Measurements from ENCODE around the gene JARID2.

Gene JARID2

GRCh38 chr6:15368186-15368585 lies 122.3 kb downstream of the JARID2 start:
- DNase-seq (ENCODE audit: insufficient read length, low spot score) (no peak), FAIRE-seq (no peak)

DNA sequence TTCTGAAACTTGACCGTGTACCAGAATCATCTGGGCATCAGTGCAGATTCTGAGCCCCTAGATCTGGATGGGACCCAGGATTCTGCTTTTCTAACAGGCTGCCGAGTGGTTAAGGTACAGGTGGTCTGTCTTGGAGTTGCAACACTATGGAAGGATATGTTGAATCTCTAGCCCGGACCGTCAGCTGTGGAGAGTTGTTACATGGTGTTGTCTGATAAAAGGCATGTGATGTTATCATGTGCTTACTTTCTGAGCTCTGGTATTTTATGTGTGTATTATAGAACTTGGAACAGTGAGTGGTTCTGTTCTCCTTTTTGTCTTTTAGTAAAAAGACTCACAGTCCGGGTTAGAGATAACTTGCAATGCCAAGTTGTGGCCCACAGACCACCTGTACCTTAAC lies 123.0 kb downstream of the JARID2 start:
- no peak for FAIRE-seq
- no peak for DNase-seq (ENCODE audit: insufficient read length, low spot score)

DNA sequence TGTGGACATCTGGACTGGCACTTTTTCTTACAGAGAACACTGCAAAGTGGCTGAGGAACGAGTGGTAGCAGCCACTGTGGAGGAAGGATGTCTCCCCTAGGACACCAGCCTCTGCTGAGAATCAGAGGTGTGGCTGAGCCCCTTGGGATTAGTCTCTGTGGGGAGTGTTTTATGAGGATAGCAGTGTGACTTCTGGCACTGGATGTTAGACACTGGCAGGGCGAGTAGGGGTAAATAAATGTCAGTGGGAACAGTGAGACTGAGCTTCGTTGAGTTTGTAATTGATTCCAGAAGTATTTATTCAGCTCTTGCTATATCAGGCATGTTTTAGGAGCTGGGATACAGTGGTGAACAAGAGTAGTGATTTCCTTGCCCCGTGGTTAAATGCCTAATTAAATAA lies 124.0 kb downstream of the JARID2 start:
- FAIRE-seq (no peak), DNase-seq (ENCODE audit: insufficient read length, low spot score) (no peak)

- FAIRE-seq (no peak), DNase-seq (ENCODE audit: insufficient read length, low spot score) (no peak)
These were observed 125.1 kb downstream of the JARID2 start for GRCh38 chr6:15370733-15371671.

DNA sequence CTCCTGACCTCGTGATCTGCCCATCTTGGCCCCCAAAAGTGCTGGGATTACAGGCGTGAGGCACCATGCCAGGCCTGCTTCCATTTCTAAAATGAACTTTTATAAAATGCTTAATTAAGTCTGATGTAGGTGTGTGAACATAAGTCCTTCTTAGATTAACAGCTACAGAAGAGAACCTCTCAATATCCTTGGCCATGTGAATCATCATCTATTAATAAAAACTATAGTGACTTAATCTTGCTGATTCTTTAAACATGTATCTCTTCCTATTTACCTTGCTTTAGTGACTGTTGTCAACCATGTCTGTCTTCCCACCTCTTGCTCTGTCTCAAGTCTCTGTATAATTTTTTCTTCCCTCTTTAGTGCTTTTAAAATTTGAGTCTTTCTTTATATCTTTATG lies 127.1 kb downstream of the JARID2 start:
- FAIRE-seq, result no peak
- no peak for DNase-seq (ENCODE audit: insufficient read length, low spot score)

DNA sequence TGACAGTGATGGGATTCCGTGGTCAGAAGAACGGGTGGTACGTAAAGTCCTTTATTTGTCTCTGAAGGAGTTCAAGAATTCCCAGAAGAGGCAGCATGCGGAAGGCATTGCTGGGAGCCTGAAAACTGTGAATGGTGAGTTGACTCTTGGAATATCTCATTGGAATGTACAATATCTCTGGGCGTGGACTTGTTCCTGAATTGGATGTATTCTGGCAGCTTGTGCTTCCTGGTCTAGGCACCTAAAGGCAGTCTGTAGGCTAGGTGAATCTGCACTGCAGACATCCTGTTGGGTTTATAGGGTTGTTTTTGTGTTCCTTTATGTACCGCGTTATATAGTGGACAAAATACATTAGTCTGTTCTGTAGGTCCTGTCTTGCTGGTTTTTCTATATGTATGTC lies 128.2 kb downstream of the JARID2 start:
- no peak for DNase-seq (ENCODE audit: insufficient read length, low spot score)
- no peak for FAIRE-seq

GRCh38 chr6:15375018-15375417 lies 129.1 kb downstream of the JARID2 start:
- FAIRE-seq (no peak), DNase-seq (ENCODE audit: insufficient read length, low spot score) (no peak)

GRCh38 chr6:15375638-15376290 lies 129.9 kb downstream of the JARID2 start:
- no peak for FAIRE-seq
- DNase-seq (ENCODE audit: insufficient read length, low spot score), result no peak

GRCh38 chr6:15376900-15377487 lies 131.1 kb downstream of the JARID2 start:
- DNase-seq (ENCODE audit: insufficient read length, low spot score) (no peak), FAIRE-seq (no peak)

GRCh38 chr6:15378272-15378671 lies 132.4 kb downstream of the JARID2 start:
- no peak for DNase-seq (ENCODE audit: insufficient read length, low spot score)
- no peak for FAIRE-seq

DNA sequence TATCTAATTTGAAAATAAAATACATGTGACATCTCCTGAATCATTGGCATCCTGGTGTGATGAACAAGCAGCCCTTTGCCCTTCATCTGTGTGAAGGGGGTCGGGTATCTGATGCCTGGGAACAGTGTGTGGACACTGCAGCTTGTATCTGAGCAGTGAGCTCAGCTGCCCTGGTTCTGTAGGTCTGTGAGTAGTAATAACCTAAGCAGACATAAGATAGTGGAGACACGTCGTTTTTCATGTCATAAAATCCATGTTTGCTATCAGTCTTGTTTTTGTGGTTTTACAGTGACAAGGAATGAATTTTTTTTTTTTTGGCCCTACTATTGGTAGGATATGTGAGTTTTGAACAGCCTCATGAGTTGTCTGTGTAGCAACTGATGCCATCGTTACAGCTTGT lies 133.0 kb downstream of the JARID2 start:
- no peak for DNase-seq (ENCODE audit: insufficient read length, low spot score)
- no peak for FAIRE-seq

DNA sequence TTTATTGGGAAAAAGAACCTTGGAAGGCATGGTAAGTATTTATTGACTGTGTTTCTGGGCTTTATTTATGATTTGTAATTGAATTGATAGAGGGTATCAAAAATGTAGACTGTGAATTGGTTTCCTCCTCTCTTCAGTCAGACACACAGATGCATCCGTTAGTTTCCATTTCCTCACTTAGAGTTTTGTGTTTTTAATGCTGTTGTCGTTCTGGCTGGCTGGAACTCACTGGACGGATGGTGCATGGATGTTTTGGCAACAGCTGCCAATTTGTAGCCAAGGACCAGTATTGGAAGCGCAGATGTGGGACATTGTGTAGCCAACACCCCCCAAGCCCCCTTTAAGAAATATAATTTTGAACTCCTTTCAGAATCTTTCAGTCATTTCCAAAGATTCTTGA lies 134.5 kb downstream of the JARID2 start:
- DNase-seq (ENCODE audit: insufficient read length, low spot score), result no peak
- no peak for FAIRE-seq

DNA sequence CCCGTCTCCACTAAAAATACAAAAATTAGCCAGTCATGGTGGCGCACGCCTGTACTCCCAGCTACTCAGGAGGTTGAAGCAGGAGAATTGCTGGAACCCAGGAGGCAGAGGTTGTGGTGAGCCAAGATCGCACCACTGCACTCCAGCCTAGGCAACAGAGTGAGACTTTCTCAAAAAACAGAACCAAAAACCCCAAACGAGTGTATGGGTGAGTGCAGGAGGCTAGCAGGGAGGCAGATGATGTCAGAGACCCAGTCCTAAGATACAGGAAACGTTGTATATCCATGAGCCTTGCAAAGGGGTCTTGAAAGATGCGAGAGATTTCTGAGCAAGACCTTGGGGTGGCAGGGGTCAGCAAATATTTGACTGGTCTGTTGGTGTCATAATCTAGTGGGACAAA lies 136.2 kb downstream of the JARID2 start:
- FAIRE-seq (no peak), DNase-seq (ENCODE audit: insufficient read length, low spot score) (no peak)

DNA sequence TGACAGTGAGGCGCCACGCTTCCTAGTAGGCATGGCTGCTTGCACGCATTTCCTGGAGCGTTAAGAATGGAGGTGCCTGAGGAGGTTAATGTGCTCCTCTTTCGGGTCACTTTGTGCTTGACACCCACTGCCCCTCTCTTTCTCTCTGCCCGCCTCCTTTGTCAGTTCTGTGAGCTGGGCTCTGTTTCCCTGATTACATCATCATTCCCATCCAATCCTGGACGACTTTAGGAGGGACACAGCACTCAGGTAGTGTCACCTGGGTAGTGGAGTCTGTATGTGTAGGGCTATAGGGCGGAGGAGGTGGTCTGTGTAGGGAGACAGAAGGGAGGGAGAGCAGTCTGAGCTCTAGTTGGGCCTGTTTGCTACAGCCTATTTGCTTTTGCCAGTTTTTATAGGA lies 136.8 kb downstream of the JARID2 start:
- no peak for DNase-seq (ENCODE audit: insufficient read length, low spot score)
- FAIRE-seq, result no peak

GRCh38 chr6:15384901-15385300 lies 139.0 kb downstream of the JARID2 start:
- DNase-seq (ENCODE audit: insufficient read length, low spot score), result no peak
- peak; percentile 37 for FAIRE-seq

- DNase-seq (ENCODE audit: insufficient read length, low spot score) (no peak), FAIRE-seq (no peak)
These were observed 139.7 kb downstream of the JARID2 start for GRCh38 chr6:15385521-15385920.

- DNase-seq (ENCODE audit: insufficient read length, low spot score), result no peak
- FAIRE-seq, result no peak
These were observed 140.4 kb downstream of the JARID2 start for GRCh38 chr6:15386110-15386755.

GRCh38 chr6:15386756-15387112 lies 140.9 kb downstream of the JARID2 start:
- DNase-seq (ENCODE audit: insufficient read length, low spot score), result no peak
- no peak for FAIRE-seq

GRCh38 chr6:15387118-15387517 lies 141.2 kb downstream of the JARID2 start:
- no peak for DNase-seq (ENCODE audit: insufficient read length, low spot score)
- FAIRE-seq, result no peak

DNA sequence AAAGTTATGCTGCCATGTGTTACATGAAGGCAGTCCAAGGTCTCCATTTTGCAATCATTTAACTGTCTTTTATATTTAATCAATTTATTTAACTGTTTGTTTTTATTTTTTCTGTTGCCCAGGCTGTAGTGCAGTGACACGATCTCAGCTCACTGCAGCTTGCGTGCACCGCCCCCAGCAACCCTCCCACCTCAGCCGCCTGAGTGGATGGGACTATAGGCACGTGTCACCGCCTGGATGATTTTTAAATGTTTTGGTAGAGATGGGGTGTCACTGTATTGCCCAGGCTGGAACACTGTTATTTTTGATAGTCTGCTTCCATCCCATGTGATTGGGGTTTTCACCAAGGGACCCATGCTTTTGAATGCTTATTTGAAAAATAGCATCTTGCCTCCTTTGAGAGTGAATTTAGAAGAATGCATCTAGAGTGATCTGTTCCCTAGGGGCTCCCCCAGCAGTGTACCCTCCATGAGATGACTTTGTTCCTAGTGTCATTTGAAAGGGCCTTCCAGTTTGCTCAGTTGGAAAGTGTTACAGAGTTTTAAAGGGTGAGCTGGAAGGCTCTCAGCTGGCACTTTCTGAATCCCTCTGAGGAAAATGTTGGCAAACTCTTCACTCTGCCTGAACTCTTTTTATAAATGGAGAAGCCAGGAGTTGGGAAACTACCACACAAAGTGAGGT lies 143.4 kb downstream of the JARID2 start:
- DNase-seq (ENCODE audit: insufficient read length, low spot score) (no peak), FAIRE-seq (no peak)
